Amniotic stem cell (primary cell): ENCODE measurements around the gene FAM184A.
"Not testable (repeated sequence)": the region's sequence is repeated elsewhere in the genome, so short reads cannot be mapped to it uniquely, and the experiment has no call there.

ENCODE experiments used
- DNase-seq: peaks from one replicate; lab custom pipeline; 2025; lab: John Stamatoyannopoulos, UW

The FAM184A gene

DNA sequence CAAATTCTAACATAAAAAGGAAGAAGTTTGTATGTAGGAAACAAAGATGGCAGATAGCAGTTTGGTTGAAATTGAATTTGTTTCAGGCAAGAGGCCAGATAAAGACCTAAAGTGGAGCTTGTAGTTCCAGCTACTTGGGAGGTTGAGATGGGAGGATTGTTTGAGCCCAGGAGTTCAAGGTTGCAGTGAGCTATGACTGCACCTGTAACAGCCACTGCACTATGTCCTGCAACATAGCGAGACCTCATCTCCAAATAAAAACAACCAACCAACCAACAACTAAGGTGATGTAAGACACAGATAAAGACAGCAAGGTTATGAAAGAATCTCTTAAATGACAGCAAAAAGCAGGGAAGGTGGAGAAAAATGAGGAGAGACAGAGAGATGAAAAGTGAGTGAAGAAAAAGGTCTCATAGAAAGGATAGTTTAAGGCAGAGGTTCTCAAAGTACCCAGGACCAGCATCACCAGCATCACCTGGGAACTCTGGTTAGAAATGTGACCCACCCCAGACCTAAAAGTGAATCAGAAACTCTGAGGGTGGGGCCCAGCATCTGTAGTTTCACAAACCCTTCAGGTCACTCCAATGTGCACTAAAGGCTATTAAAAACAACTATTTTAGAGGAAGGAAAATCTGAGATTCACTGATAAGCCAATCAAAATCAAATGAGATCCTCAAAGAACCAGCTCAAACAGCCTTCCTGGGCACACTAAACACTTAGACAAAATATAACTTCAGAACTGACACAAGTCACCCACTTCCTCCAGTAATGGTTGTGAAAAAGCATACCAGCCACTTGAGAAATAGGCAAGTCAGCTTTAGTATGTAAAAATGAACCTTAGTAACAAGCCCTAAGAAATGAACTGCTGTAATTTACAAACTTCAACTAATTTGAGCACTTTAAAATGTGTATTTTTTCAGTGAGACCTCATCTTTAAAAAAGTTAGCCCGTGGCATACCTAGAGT is 57.6 kb downstream of the FAM184A start:
- no peak for DNase-seq

DNA sequence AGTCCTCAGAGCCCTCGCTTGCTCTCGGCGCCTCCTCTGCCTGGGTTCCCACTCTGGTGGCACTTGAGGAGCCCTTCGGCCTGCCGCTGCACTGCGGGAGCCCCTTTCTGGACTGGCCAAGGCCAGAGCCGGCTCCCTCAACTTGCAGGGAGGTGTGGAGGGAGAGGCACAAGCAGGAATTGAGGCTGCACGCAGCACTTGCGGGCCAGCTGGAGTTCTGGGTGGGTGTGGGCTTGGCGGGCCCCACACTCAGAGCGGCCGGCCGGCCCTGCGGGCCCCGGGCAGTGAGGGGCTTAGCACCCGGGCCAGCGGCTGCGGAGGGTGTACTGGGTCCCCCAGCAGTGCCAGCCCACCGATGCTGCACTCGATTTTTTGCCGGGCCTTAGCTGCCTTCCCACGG is 63.3 kb downstream of the FAM184A start:
- DNase-seq, result not testable (repeated sequence)

DNA sequence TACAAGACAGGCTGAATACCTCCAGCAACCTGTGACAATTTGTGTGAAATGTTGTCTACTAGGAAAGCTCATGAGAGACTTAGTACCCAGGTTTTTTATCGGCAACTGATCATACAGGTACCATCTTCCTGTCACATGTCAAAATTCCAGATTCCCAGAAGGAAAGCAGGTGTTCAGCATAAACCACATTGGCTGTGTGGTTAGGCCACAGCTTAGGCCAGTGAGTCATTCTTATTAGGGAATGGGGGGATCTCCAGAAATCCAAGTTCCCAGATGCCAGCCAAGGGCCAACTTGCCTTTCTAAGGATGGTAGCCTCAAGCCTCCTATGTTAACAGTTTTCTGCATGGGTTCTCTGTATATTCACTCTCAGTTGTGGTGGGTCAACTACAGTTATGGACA is 65.9 kb downstream of the FAM184A start:
- no peak for DNase-seq

DNA sequence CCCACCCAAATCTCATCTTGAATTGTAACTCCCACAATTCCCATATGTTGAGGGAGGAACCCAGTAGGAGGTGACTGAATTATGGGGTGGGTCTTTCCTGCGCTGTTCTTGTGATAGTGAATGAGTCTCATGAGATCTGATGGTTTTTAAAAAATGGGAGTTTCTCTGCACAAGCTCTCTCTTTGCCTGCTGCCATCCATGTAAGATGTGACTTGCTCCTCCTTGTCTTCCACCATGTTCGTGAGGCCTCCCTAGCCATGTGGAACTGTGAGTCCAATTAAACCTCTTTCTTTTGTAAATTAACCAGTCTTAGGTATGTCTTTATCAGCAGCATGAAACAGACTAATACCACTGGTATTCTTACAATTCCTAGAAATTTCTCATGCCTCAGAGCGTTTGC is 69.2 kb downstream of the FAM184A start:
- DNase-seq, result not testable (repeated sequence)

DNA sequence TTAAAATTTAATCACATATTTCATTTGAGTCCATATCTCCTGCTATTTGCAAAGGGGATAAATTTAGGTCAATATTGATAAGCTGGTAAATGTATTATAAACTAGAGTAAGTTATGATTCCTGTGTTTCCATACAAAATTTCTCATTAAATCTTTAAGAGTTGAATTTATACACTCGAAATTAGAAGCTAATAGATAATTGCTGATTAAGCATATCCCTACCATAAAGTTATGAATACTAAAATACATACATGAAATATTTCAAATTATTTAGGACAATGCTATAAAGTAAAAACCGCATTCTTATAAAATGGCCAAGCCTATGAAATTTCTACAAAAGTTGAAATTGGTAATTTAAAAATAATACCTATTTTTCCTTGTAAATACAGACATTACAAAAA is 71.5 kb downstream of the FAM184A start:
- no peak for DNase-seq

DNA sequence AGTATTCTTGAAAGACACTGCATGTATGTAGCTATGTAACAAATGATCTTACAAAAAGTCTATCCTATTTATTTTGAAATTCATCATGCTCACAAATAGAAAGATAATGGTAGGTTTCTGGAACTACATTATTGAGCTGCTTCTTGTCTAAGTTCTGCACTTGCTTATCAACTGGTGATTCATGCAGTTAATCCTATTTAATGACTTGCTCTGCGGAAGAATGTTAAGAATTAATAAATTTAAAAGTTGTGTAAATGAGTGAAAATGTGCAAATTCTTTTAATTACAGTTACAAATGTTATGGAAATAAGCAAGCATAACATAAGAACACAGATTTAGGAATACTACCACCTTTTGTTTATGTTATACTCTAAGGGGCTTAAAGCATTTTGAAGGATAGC is 76.4 kb downstream of the FAM184A start:
- DNase-seq, result no peak

DNA sequence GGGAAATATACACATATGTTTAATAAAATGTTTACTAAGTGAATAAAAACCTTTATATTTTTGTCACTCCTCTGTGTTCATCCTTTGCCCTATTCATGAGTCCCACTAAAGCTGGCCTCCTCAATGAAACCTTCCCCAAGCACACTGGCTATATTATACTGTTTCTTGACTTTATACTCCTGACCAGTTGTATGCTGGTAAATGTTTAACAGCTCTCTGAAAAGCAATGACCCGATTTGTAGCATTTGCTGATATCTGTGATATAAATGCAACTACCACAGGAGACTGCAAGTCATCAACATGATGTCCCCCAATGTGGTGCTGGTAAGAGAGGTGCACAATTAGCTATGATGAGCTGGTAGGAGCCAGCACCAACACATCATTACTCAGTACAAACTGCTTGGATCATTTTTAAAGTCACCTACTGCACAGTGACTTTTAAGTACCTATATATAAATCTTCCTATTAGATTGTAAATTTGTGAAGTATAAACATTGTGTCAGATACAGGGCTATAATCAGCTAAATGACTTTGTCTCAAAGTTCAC is 78.9 kb downstream of the FAM184A start:
- DNase-seq, result no peak

DNA sequence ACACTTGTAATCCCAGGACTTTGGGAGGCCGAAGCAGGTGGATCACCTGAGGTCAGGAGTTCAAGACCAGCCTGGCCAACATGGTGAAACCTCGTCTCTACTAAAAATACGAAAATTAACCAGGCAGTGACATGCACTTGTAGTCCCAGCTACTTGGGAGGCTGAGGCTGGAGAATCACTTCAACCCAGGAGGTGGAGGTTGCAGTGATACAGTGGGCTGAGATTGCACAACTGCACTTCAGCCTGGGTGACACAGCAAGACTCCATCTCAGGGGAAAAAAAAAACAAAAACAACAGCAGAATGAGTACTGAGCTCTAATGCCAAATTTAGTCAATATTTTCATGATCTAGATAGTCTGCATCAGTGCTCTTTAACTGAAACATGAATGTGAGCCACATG is 81.0 kb downstream of the FAM184A start:
- not testable (repeated sequence) for DNase-seq

DNA sequence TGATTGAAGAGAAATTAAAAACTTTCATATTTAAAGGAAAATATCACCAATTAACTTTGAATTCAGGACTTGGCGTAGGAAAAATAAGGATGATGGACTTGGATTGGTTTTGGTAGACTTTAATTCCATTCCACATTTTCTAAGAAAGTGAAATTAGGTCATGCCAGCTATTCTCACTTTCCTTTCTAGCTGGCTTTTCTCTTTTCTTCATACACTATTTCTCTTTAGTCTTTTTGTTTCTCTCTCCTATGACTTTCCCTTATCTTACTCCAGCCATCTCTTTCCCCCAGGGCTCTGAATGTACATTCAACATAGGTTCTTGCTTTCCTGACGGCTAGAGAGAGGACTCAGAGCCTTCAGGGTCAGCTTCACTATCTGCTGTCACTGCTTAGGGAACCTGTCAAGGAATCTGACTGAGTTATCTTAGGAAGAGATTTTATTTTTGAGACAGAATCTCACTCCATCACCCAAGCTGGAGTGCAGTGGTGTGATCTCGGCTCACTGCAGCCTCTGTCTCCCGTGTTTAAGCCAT is 82.1 kb downstream of the FAM184A start:
- no peak for DNase-seq

DNA sequence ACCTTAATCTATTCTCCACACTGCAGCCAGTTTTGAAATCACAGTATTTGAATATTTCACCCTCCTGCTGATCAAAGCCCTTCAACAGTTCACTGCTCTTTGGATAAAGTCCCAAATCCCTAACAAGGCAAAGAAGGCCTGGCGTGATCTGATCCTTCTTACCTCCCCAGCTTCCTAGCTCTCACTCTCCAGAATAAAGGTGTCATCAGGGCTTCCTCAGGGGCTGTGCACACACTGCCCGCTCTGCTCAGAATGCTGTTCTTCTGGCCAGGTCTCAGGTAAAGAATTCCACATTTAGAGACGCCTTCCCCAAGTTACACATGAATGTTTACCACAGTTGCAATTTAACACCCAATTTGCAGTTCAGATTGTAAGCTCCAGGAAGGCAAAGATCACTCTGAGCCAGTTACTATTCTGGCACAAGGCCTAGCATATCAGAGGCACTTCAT is 84.6 kb downstream of the FAM184A start:
- no peak for DNase-seq

DNA sequence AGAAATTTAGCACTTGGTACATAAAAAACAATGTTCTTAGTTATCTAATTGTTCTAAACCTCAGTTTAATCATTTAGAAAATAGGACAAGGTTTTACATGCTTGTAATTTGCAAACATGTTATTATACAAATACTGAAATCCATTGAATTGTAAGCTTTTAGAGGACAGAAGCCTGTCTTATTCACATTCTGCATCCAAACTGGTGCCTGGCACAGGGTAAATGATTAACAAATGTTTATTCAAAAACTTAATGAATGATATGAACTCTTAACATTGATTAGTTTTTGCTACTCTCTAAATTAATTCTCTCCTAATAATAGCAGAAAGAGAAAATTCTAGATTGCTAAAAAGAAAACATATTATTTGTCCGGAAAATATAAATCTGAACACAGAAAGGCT is 85.1 kb downstream of the FAM184A start:
- DNase-seq, result no peak

DNA sequence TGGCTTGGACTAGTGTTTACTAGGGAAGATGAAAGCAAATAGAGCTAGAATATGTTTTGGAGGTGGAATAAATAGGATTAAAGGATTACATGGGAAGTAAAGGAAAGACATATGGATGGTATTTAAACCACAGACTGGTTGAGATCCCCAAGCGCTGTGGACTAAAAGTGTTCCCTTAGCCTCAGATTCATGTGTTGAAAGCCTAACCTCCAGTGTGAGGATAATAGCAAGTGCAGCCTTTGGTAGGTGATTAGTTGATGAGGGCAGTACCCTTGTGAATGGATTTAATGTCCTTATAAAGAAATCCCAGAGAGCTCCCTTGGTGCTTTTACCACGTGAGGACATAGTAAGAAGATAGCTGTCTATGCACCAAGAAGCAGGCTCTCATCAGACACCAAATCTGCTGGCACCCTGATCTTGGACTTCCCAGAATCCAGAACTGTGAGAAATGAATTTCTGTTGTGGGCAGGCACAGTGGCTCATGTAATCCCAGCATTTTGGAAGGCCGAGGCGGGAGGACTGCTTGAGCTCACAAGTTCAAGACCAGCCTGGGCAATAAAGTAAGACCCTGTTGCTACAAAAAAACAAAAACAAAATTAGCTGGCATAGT is 86.2 kb downstream of the FAM184A start:
- no peak for DNase-seq

DNA sequence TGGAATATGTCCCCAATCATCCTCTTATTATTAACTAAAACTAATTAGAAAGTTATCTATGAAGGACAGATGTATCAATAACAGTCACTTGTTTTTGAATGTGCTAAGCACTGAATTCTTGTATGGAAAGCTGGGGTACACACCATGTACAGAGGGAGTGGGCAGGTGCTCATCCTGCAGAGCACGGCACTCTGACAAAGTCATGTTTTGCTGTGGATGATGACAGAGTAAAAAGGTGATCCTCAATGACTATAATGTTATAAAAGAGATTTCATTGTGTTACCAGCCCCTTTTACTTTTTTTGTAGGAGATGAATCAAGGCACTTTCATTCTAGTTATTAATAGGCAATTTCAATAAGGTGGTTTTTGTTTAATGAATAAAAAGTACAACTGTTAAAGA is 92.2 kb downstream of the FAM184A start:
- DNase-seq, result no peak

DNA sequence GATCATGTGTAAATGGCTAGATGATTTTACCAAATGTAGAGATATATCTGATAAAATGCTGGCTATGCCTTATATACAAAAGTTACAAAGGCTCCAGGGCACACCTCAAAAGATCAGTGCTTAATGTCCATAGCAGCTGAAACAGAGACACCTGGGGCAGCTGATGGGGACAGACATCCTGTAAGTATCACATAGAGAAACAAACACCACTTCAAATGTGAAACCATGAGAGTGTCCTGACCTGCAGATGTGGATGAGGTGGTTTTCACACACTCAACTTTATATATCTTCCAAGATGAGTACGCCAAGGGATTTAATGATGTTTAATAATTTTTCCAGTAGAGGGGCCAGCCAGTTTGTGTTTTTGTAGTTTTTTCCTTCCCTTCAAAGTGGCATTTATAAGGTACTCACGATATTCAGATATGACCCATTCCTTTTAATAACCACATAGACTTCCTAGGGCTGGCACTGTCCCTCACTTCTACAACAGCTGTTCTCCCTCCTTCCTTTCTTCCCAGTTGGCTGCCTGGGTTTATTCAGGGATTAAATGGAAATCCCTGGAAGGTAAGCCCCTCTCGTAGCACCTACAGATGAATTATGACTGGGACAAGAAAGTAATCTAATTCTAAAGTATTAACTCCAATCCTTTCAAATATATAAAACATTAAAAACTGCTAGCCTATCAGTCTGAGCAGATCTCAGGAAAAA is 93.2 kb downstream of the FAM184A start:
- DNase-seq, result no peak

DNA sequence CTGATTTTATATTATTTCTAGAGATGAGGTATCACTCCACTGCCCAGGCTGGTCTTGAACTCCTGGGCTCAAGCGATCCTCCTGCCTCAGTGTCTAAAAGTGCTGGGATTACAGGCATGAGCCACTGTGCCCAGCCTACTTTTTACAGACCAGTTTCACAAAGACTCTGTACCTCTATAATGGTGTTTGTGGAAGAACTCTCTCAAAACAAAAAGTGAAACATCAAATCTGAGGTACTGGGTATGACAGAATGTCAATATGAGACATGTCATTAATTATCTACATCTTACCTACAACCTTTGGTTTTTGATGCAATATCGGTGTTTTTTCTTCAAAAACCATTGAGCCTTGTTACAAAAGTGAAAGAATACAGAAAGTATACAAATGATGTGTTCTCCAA is 94.1 kb downstream of the FAM184A start:
- no peak for DNase-seq

DNA sequence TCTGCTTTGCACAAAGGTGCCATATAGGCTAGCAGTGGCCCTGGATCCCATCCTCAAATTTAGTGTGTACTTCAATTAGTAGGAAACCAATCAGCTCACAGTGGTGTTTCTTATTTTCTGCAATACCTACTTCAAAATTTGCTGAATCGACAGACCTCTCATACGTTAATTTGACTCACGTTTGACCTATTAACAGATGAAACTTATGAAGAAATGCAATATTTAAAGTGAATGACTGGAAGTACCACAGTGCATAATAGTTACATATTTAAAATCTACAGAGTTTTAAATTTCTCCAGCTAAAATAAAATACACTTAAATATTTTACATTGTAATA is 95.9 kb downstream of the FAM184A start:
- DNase-seq, result no peak

DNA sequence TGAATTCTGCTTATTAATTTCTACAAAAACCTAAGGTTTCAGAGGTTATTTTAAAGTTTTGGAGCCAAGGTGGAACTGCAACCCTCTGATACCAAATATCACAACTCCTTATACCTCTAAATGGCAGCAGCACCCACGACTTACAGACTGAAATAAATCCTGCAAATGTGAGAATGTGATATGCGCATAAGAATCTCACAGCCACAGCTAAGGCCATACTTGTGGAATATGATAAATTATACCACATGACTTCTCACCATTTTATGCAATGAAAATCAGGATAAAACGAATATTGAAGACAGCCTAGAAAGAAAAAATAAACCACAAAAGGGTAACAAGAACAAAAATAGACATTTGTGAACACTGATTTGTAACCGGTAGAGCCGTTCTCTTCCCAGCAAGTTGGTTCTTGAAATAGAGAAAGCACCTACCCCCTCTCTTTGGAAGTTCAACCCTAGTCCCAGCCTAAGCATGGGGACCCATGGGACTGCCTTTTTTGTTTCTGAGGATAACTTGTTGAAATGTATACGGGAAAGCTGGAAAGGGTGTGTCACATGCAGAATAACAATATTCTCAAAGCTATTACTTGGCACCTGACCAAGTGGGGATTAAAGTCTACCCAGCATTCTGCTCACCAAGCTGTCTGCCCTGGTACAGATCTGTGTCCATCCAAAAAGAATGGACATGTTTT is 96.4 kb downstream of the FAM184A start:
- no peak for DNase-seq

DNA sequence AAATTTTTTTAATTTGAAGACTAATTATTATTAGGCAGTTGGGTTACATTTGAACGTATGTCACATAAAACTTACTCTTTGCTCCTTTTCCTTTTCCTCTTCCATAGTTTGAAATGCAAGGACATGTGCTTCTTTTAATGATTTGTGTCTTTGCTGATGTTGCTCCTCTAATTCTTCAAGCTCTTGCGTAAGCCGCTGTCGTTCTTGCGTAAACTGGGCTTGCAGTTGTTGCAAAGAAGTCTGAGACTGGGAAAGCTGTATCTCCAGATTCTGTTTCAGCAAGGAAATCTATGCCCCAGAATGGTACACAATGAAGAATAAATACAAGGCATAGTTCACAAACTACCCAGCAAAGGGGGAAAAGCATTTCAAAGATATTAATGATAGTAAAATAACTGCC is 98.4 kb downstream of the FAM184A start:
- DNase-seq, result no peak

DNA sequence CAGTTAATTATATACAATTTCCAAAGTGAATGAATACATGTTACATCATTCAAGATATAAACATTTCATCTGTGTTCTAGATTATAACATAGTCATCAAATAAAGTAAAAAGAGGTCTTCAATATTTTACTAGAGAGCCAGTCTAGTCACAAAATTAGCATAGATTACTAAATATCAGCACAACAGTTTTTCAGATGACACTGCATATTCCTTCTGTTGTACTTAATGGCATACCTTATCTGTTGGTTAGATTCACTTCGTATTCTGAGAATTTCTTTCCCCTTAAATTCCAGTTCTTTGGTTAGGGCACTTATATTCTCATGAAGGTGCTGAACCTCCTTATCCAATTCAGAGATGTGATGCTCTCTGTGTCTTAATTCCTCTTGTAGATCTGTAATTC is 103.7 kb downstream of the FAM184A start:
- no peak for DNase-seq

DNA sequence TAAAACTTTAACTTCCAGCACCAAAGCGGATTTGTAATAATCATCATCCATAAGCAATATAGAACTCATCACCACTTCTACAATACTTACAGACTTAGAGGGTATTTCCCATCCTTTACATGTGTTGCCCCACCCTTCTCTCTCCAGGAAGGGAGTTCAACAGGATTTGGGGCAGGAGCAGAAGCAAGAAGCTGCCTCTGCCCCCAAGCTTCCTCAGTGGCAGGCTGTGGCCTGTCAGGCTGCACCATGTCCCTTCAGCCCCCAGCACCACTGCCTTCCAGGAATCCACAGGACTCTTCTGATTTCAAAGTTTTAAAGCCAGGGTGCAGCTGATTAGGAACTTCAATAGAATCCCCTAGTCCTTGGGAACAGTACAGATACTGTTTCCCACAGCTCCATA is 106.8 kb downstream of the FAM184A start:
- no peak for DNase-seq

DNA sequence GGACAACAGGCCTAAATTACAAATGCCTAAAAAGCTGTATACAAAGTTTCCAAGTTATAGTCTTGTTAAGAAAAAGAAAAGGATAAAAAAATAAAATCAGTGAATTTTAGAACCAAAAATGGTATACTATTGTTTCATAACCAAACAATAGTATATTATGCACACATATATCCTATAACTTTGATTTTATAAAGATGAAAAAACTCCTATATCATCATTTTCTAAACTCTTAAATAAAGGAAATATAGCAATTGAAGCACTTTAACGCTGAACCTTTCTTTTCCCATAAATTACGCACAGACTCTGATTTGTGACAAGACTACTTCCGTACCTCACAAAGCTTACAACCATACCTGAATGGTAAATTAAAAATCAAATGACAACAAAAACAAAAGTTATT is 107.6 kb downstream of the FAM184A start:
- DNase-seq, result no peak

DNA sequence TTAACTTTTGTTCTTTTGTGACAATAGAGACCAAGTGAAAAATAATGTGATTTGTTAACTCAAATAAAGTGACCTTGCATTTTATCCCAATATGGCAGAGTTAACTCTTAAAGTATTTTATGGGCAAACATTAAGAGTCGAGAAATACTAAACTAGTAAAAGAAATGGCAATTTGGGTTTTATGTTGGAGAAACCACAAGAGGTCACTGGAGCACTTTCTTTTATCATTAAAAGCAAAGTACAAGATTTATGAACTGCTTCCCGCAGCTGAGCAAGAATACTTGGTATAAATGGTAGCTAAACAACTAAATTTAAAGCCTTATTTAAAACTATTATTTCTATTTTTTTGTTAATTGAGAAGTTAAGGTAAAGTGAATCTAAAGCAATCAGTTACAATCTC is 110.0 kb downstream of the FAM184A start:
- DNase-seq, result no peak
